Measurements from ENCODE around the gene GCK.
"Not testable (repeated sequence)": the region's sequence is repeated elsewhere in the genome, so short reads cannot be mapped to it uniquely, and the experiment has no call there.

GCK gene

GRCh38 chr7:44175730-44176129 lies 13.5 kb downstream of the GCK start:
- Histone ChIP-seq H3K4me1 (ENCODE audit: insufficient read depth, low read length) (peaks cover 3% of the 10 kb centered on the region), H3K9me3 (ENCODE audit: low read length) (no peaks in the 10 kb centered on the region), H3K4me3 (ENCODE audit: low read length) (no peak overlapping the region), H3K36me3 (ENCODE audit: insufficient read depth, low read length) (no peaks in the 10 kb centered on the region), H2AFZ (ENCODE audit: low read depth, low read length) (no peak overlapping the region), H3K27me3 (ENCODE audit: insufficient read depth, low read length) (peaks cover 4% of the 10 kb centered on the region)

GRCh38 chr7:44174694-44174948 lies 14.6 kb downstream of the GCK start:
- H2AFZ ChIP-seq (ENCODE audit: low read depth, low read length); H3K4me1 ChIP-seq (ENCODE audit: insufficient read depth, low read length); H3K9me3 ChIP-seq (ENCODE audit: low read length); H3K27me3 ChIP-seq (ENCODE audit: insufficient read depth, low read length); H3K36me3 ChIP-seq (ENCODE audit: insufficient read depth, low read length); H3K4me3 ChIP-seq (ENCODE audit: low read length): not testable (repeated sequence)

GRCh38 chr7:44173911-44174693 lies 15.1 kb downstream of the GCK start:
- Histone ChIP-seq H2AFZ (ENCODE audit: low read depth, low read length) (no peak overlapping the region), H3K4me1 (ENCODE audit: insufficient read depth, low read length) (peaks cover 3% of the 10 kb centered on the region), H3K9me3 (ENCODE audit: low read length) (no peaks in the 10 kb centered on the region), H3K27me3 (ENCODE audit: insufficient read depth, low read length) (peaks cover 4% of the 10 kb centered on the region), H3K36me3 (ENCODE audit: insufficient read depth, low read length) (no peaks in the 10 kb centered on the region), H3K4me3 (ENCODE audit: low read length) (no peak overlapping the region)

GRCh38 chr7:44172803-44173424 lies 16.3 kb downstream of the GCK start:
- H3K4me3 ChIP-seq (ENCODE audit: low read length) = no peak overlapping the region
- peaks cover 2% of the 10 kb centered on the region for H3K4me1 ChIP-seq (ENCODE audit: insufficient read depth, low read length)
- H3K9me3 ChIP-seq (ENCODE audit: low read length) = no peaks in the 10 kb centered on the region
- peaks cover 4% of the 10 kb centered on the region for H3K27me3 ChIP-seq (ENCODE audit: insufficient read depth, low read length)
- H3K36me3 ChIP-seq (ENCODE audit: insufficient read depth, low read length) = no peaks in the 10 kb centered on the region
- H2AFZ ChIP-seq (ENCODE audit: low read depth, low read length) = no peak overlapping the region

- H3K36me3 ChIP-seq (ENCODE audit: insufficient read depth, low read length) = no peaks in the 10 kb centered on the region
- H3K27me3 ChIP-seq (ENCODE audit: insufficient read depth, low read length) = peaks cover 4% of the 10 kb centered on the region
- no peak overlapping the region for H2AFZ ChIP-seq (ENCODE audit: low read depth, low read length)
- H3K4me1 ChIP-seq (ENCODE audit: insufficient read depth, low read length) = no peaks in the 10 kb centered on the region
- no peak overlapping the region for H3K4me3 ChIP-seq (ENCODE audit: low read length)
- no peaks in the 10 kb centered on the region for H3K9me3 ChIP-seq (ENCODE audit: low read length)
Measured at GRCh38 chr7:44172352-44172751, 16.9 kb downstream of the GCK start.

- H3K27me3 ChIP-seq (ENCODE audit: insufficient read depth, low read length); H2AFZ ChIP-seq (ENCODE audit: low read depth, low read length); H3K9me3 ChIP-seq (ENCODE audit: low read length); H3K36me3 ChIP-seq (ENCODE audit: insufficient read depth, low read length); H3K4me1 ChIP-seq (ENCODE audit: insufficient read depth, low read length); H3K4me3 ChIP-seq (ENCODE audit: low read length): not testable (repeated sequence)
Measured at GRCh38 chr7:44171901-44172300, 17.3 kb downstream of the GCK start.

GRCh38 chr7:44167920-44168319 lies 21.3 kb downstream of the GCK start:
- Histone ChIP-seq H3K4me3 (ENCODE audit: low read length) (no peak overlapping the region), H2AFZ (ENCODE audit: low read depth, low read length) (no peak overlapping the region), H3K9me3 (ENCODE audit: low read length) (no peaks in the 10 kb centered on the region), H3K4me1 (ENCODE audit: insufficient read depth, low read length) (peaks cover 3% of the 10 kb centered on the region), H3K36me3 (ENCODE audit: insufficient read depth, low read length) (no peaks in the 10 kb centered on the region), H3K27me3 (ENCODE audit: insufficient read depth, low read length) (peaks cover 3% of the 10 kb centered on the region)

GRCh38 chr7:44163591-44163990 lies 25.6 kb downstream of the GCK start:
- Histone ChIP-seq H2AFZ (ENCODE audit: low read depth, low read length) (no peak overlapping the region), H3K9me3 (ENCODE audit: low read length) (no peaks in the 10 kb centered on the region), H3K4me1 (ENCODE audit: insufficient read depth, low read length) (peaks cover 3% of the 10 kb centered on the region), H3K36me3 (ENCODE audit: insufficient read depth, low read length) (no peaks in the 10 kb centered on the region), H3K4me3 (ENCODE audit: low read length) (no peak overlapping the region), H3K27me3 (ENCODE audit: insufficient read depth, low read length) (peaks cover 3% of the 10 kb centered on the region)

- Histone ChIP-seq H2AFZ (ENCODE audit: low read depth, low read length) (no peak overlapping the region), H3K4me3 (ENCODE audit: low read length) (no peak overlapping the region), H3K27me3 (ENCODE audit: insufficient read depth, low read length) (peaks cover 8% of the 10 kb centered on the region), H3K9me3 (ENCODE audit: low read length) (no peaks in the 10 kb centered on the region), H3K36me3 (ENCODE audit: insufficient read depth, low read length) (no peaks in the 10 kb centered on the region), H3K4me1 (ENCODE audit: insufficient read depth, low read length) (peaks cover 3% of the 10 kb centered on the region)
Measured at GRCh38 chr7:44162785-44163395, 26.3 kb downstream of the GCK start.

- no peaks in the 10 kb centered on the region for H3K9me3 ChIP-seq (ENCODE audit: low read length)
- H3K4me1 ChIP-seq (ENCODE audit: insufficient read depth, low read length) = peaks cover 3% of the 10 kb centered on the region
- no peak overlapping the region for H2AFZ ChIP-seq (ENCODE audit: low read depth, low read length)
- no peaks in the 10 kb centered on the region for H3K36me3 ChIP-seq (ENCODE audit: insufficient read depth, low read length)
- peaks cover 15% of the 10 kb centered on the region for H3K27me3 ChIP-seq (ENCODE audit: insufficient read depth, low read length)
- no peak overlapping the region for H3K4me3 ChIP-seq (ENCODE audit: low read length)
Measured at GRCh38 chr7:44162179-44162578, 27.1 kb downstream of the GCK start.

- Histone ChIP-seq H3K36me3 (ENCODE audit: insufficient read depth, low read length) (no peaks in the 10 kb centered on the region), H3K9me3 (ENCODE audit: low read length) (no peaks in the 10 kb centered on the region), H2AFZ (ENCODE audit: low read depth, low read length) (no peak overlapping the region), H3K4me3 (ENCODE audit: low read length) (no peak overlapping the region), H3K4me1 (ENCODE audit: insufficient read depth, low read length) (peaks cover 3% of the 10 kb centered on the region), H3K27me3 (ENCODE audit: insufficient read depth, low read length) (peaks cover 23% of the 10 kb centered on the region)
Measured at GRCh38 chr7:44161371-44161770, 27.9 kb downstream of the GCK start.

- Histone ChIP-seq H3K27me3 (ENCODE audit: insufficient read depth, low read length) (peaks cover 32% of the 10 kb centered on the region), H3K36me3 (ENCODE audit: insufficient read depth, low read length) (no peaks in the 10 kb centered on the region), H2AFZ (ENCODE audit: low read depth, low read length) (no peak overlapping the region), H3K9me3 (ENCODE audit: low read length) (no peaks in the 10 kb centered on the region), H3K4me3 (ENCODE audit: low read length) (no peak overlapping the region), H3K4me1 (ENCODE audit: insufficient read depth, low read length) (peaks cover 3% of the 10 kb centered on the region)
Measured at GRCh38 chr7:44159824-44160630, 29.2 kb downstream of the GCK start.

All from neuron (in vitro differentiated cells).